Neural cell (in vitro differentiated cells): Measurements from ENCODE around the gene MALAT1. TPM values are rescaled to one million over a fixed set of nuclear protein-coding genes. Genes with fewer than 3 reads are reported as not detected.

Experiments used
- H2AFZ ChIP-seq: fragments of 200-600, 300-800 bp; sonication (generic), shearing (Covaris generic); 2 replicates; pipeline ENCODE4 v1.6.0; 2014; ENCODE audit warnings: low read depth, mild to moderate bottlenecking, antibody characterized with exemption, low read length, moderate library complexity
- H3F3A ChIP-seq: fragments of 200-600 bp; shearing (Covaris generic); 2 replicates; pipeline ENCODE4 v1.6.1; 2016; ENCODE audit warnings: mild to moderate bottlenecking, moderate library complexity, mixed read lengths, antibody characterized with exemption, low read length; ENCODE audit not compliant: insufficient read depth, poor library complexity, severe bottlenecking
- H3K27ac ChIP-seq: fragments of 200-600, 300-800 bp; sonication (generic), shearing (Covaris generic); 2 replicates; pipeline ENCODE4 v1.5.1; 2014; ENCODE audit warnings: mild to moderate bottlenecking, low read length, moderate library complexity
- H3K27me3 ChIP-seq: fragments of 300-800, 200-600 bp; sonication (generic), shearing (Covaris generic); 2 replicates; pipeline ENCODE4 v1.6.0; 2014; ENCODE audit warnings: mild to moderate bottlenecking, low read depth, low read length, moderate library complexity; ENCODE audit not compliant: insufficient read depth
- H3K36me3 ChIP-seq: fragments of 300-800, 200-600 bp; sonication (generic), shearing (Covaris generic); 2 replicates; pipeline ENCODE4 v1.5.1; 2014; ENCODE audit warnings: mild to moderate bottlenecking, antibody characterized with exemption, low read length, moderate library complexity; ENCODE audit not compliant: insufficient read depth
- H3K4me2 ChIP-seq: fragments of 300-800, 200-600 bp; sonication (generic), shearing (Covaris generic); 2 replicates; pipeline ENCODE4 v1.6.0; 2014; ENCODE audit warnings: mild to moderate bottlenecking, low read length
- H3K4me3 ChIP-seq: fragments of 300-800, 200-600 bp; sonication (generic), shearing (Covaris generic); 2 replicates; pipeline ENCODE4 v1.5.1; 2014; ENCODE audit warnings: mild to moderate bottlenecking, low read length, moderate library complexity
- H3K79me2 ChIP-seq: fragments of 200-600 bp; shearing (Covaris generic); replicated peaks from 2 replicates; pipeline ENCODE4 v1.6.0; 2014; ENCODE audit warnings: mild to moderate bottlenecking, low read length, moderate library complexity; ENCODE audit not compliant: insufficient read depth
- H3K9ac ChIP-seq: fragments of 300-800, 200-600 bp; sonication (generic), shearing (Covaris generic); 2 replicates; pipeline ENCODE4 v1.6.1; 2016; ENCODE audit warnings: mild to moderate bottlenecking, low read length, mixed read lengths
- H3K9me2 ChIP-seq: fragments of 200-600 bp; shearing (Covaris generic); 2 replicates; pipeline ENCODE4 v1.6.1; 2016; ENCODE audit warnings: mild to moderate bottlenecking, low read length, mixed read lengths; ENCODE audit not compliant: insufficient read depth
- H3K9me3 ChIP-seq: fragments of 200-600, 300-800 bp; sonication (generic), shearing (Covaris generic); 2 replicates; pipeline ENCODE4 v1.6.1; 2016; ENCODE audit warnings: mild to moderate bottlenecking, mixed run types, low read length, moderate library complexity, mixed read lengths
- H4K20me1 ChIP-seq: fragments of 200-600 bp; shearing (Covaris generic); 2 replicates; pipeline ENCODE4 v1.6.1; 2016; ENCODE audit warnings: mild to moderate bottlenecking, mixed run types; ENCODE audit not compliant: insufficient read depth
- CTCF ChIP-seq: fragments of 450-650 bp; IDR thresholded peaks from 2 replicates; pipeline ENCODE4 v1.5.1; 2014; ENCODE audit warnings: antibody characterized with exemption, mild to moderate bottlenecking, moderate library complexity; ENCODE audit not compliant: poor library complexity, severe bottlenecking
- EP300 ChIP-seq: fragments of 450-650 bp; conservative IDR thresholded peaks from 2 replicates; pipeline ENCODE4 v1.6.1; 2014; ENCODE audit warnings: antibody characterized with exemption, mild to moderate bottlenecking, moderate library complexity; ENCODE audit not compliant: poor library complexity, severe bottlenecking
- EZH2 ChIP-seq: fragments of 200-600, 300-800 bp; shearing (Covaris generic), sonication (generic); IDR thresholded peaks from 2 replicates; pipeline ENCODE4 v1.6.1; 2014; ENCODE audit warnings: antibody characterized with exemption, low read length, borderline replicate concordance, mild to moderate bottlenecking; ENCODE audit not compliant: insufficient read depth, poor library complexity, severe bottlenecking
- MXI1 ChIP-seq: fragments of 450-650 bp; conservative IDR thresholded peaks from 2 replicates; pipeline ENCODE4 v1.6.1; 2014; ENCODE audit warnings: antibody characterized with exemption, mild to moderate bottlenecking; ENCODE audit not compliant: poor library complexity, severe bottlenecking
- POLR2AphosphoS5 ChIP-seq: IDR thresholded peaks from 2 replicates; pipeline ENCODE4 v1.6.1; 2012
- RAD21 ChIP-seq: fragments of 450-650 bp; conservative IDR thresholded peaks from 2 replicates; pipeline ENCODE4 v1.6.1; 2014; ENCODE audit warnings: antibody characterized with exemption, mild to moderate bottlenecking, moderate library complexity
- SMC3 ChIP-seq: fragments of 450-650 bp; conservative IDR thresholded peaks from 2 replicates; pipeline ENCODE4 v1.6.1; 2014; ENCODE audit warnings: antibody characterized with exemption, mild to moderate bottlenecking, moderate library complexity; ENCODE audit not compliant: poor library complexity
- TAF1 ChIP-seq: IDR thresholded peaks from 2 replicates; pipeline ENCODE4 v1.6.1; 2012; ENCODE audit warnings: low read depth
- polyA plus RNA-seq: library from polyadenylated mRNA; depleted of rRNA; stranded (reverse); fragments of >200 nt; gene quantifications from 2 replicates; pipeline ENCODE4 v1.2.3, GENCODE V29; 2014
- TF ChIP-seq, protein P1 (sequence below): IDR thresholded peaks from 2 replicates; pipeline ENCODE4 v1.6.1; 2012; ENCODE audit warnings: borderline replicate concordance

The MALAT1 gene
- polyA plus RNA-seq, 1 donor from 2014 or later = 1,383 TPM

DNA sequence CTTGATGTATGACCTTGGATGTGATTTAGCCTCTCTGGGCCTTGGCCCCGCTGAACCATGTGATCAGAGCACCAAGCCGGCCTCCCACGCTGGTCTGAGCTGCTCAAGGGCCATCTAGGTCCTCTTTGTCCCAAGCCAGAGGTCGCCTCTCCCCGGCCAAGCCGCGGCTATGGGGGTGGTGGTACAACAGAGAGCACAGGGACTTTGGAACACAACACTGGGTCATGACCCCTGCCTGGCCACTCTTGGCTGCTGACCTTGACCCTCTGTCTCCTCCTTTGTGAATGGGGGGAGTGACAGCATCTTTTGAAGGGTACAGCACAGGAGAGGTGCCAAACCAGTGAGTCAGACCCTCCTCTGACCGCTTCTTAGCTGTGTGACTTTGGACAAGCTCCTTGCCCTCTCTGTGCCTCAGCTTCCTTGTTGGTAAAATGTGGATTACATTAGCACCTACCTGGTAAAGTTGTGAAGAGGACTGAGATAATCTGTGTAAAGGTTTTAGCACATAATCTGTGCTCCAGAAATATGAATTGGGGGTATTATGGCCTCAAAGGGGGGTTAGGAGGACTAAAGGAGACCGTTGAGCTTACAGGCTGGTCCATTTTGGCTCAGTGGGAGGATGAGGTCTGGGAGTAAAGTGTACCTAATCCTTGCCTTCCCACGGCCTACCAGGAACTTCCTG lies 30.8 kb downstream of the MALAT1 start:
- Histone ChIP-seq H4K20me1 (no peaks in the 10 kb centered on the region), H3K36me3 (peaks cover 7% of the 10 kb centered on the region), H3K4me2 (no peak overlapping the region), H3F3A (no peaks in the 10 kb centered on the region), H3K27ac (no peak overlapping the region), H3K27me3 (no peaks in the 10 kb centered on the region), H3K9ac (no peak overlapping the region), H3K4me3 (no peak overlapping the region), H3K9me3 (no peaks in the 10 kb centered on the region), H2AFZ (no peak overlapping the region), H3K79me2 (peaks cover 10% of the 10 kb centered on the region), H3K9me2 (no peaks in the 10 kb centered on the region)
- TF ChIP-seq POLR2AphosphoS5 (no peak), CTCF (no peak), MXI1 (no peak), EZH2 (no peak), RAD21 (no peak), TAF1 (no peak), EP300 (no peak), SMC3 (no peak)
- TF ChIP-seq, protein P1, sequence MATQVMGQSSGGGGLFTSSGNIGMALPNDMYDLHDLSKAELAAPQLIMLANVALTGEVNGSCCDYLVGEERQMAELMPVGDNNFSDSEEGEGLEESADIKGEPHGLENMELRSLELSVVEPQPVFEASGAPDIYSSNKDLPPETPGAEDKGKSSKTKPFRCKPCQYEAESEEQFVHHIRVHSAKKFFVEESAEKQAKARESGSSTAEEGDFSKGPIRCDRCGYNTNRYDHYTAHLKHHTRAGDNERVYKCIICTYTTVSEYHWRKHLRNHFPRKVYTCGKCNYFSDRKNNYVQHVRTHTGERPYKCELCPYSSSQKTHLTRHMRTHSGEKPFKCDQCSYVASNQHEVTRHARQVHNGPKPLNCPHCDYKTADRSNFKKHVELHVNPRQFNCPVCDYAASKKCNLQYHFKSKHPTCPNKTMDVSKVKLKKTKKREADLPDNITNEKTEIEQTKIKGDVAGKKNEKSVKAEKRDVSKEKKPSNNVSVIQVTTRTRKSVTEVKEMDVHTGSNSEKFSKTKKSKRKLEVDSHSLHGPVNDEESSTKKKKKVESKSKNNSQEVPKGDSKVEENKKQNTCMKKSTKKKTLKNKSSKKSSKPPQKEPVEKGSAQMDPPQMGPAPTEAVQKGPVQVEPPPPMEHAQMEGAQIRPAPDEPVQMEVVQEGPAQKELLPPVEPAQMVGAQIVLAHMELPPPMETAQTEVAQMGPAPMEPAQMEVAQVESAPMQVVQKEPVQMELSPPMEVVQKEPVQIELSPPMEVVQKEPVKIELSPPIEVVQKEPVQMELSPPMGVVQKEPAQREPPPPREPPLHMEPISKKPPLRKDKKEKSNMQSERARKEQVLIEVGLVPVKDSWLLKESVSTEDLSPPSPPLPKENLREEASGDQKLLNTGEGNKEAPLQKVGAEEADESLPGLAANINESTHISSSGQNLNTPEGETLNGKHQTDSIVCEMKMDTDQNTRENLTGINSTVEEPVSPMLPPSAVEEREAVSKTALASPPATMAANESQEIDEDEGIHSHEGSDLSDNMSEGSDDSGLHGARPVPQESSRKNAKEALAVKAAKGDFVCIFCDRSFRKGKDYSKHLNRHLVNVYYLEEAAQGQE = no peak

- H3K4me3 ChIP-seq = no peak overlapping the region
- H3F3A ChIP-seq = no peaks in the 10 kb centered on the region
- no peaks in the 10 kb centered on the region for H3K9me3 ChIP-seq
- no peak for TF ChIP-seq POLR2AphosphoS5
- TF ChIP-seq EP300 = no peak
- TF ChIP-seq, protein P1 = no peak
- no peak for TF ChIP-seq CTCF
- TF ChIP-seq RAD21 = no peak
- TF ChIP-seq TAF1 = no peak
- TF ChIP-seq SMC3 = no peak
- TF ChIP-seq MXI1 = no peak
- no peak for TF ChIP-seq EZH2
- H2AFZ ChIP-seq = no peak overlapping the region
- no peaks in the 10 kb centered on the region for H3K27me3 ChIP-seq
- no peaks in the 10 kb centered on the region for H3K9me2 ChIP-seq
- peaks cover 8% of the 10 kb centered on the region for H3K79me2 ChIP-seq
- H3K27ac ChIP-seq = no peak overlapping the region
- no peaks in the 10 kb centered on the region for H4K20me1 ChIP-seq
- no peak overlapping the region for H3K4me2 ChIP-seq
- no peak overlapping the region for H3K9ac ChIP-seq
- H3K36me3 ChIP-seq = peaks cover 7% of the 10 kb centered on the region
Measured at GRCh38 chr11:65530157-65530496, 31.3 kb downstream of the MALAT1 start.
